Activated CD8-positive, alpha-beta memory T cell treated with anti-CD3 and anti-CD28 coated beads, Interleukin-2, amount 50 U/mL, for 24 hours (primary cell): Measurements from ENCODE around the gene AP2B1.
A peak's percentile ranks its signal among the peaks of the same experiment; 100 is the strongest.
"Not testable (repeated sequence)": the region's sequence is repeated elsewhere in the genome, so short reads cannot be mapped to it uniquely, and the experiment has no call there.

ENCODE experiments used
- DNase-seq: peaks from one replicate; pipeline ENCODE4 v3.0.0-alpha.2; 2020; ENCODE audit errors: extremely low read depth

The AP2B1 gene

DNA sequence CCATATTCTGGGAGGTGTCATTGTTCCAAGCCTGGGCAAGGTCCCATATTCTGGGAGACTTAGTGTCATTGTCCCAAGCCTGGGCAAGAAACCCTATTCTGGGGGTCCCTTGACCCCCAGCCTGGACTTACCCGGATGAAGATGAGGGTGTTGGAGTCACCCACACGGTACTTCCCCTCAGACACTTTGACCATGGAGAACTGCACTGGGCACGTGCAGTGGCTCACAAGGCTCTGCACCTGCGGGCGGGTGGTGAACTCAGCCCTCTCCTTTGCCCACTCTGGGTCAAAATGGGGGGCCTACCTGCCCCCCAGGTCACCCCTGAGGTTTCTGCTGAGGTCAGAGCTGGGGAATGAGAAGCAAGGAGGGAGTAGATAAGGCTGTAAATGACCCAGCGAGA, 161.9 kb downstream of the AP2B1 start:
- no peak for DNase-seq

DNA sequence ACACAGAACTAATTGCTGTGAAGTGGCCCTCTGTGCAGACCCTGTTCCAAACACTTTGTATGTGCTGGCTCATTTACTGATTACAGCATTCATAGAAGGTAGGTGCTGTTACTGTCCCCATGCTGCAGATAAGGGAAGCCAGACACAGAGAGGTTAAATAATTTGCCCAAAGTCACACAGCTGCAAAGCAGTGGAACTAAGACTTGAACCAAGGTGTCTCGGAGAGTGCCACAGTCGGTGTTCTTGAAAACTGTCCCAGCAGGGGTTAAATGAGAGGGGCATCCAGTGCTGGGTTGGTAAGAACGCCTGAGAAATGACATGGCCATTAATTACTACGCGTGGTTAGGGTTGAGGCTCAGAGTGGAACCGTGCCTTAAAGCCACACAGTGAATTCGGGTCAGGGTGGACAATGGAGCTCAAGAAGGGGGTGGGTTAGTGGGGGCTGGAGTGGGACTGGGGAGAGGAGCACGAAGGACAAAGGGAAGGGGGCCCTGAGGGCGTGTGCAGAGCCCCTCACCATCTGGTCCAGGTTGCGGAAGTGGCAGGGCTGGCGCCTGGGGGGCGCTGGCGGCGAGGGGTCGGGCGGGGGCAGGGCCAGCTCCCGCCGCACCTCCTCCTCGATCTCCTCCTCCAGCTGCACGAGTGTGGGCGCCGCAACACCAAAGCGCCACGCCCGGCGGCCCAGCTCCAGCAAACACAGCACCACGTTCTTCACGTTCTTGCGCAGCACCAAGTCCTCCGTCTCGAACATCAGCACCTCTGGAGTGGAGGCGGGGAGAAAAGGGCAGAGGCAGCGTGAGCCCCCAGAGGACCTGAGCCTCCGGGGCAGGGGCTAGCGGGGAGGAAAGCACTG, 162.7 kb downstream of the AP2B1 start:
- DNase-seq, result no peak

DNA sequence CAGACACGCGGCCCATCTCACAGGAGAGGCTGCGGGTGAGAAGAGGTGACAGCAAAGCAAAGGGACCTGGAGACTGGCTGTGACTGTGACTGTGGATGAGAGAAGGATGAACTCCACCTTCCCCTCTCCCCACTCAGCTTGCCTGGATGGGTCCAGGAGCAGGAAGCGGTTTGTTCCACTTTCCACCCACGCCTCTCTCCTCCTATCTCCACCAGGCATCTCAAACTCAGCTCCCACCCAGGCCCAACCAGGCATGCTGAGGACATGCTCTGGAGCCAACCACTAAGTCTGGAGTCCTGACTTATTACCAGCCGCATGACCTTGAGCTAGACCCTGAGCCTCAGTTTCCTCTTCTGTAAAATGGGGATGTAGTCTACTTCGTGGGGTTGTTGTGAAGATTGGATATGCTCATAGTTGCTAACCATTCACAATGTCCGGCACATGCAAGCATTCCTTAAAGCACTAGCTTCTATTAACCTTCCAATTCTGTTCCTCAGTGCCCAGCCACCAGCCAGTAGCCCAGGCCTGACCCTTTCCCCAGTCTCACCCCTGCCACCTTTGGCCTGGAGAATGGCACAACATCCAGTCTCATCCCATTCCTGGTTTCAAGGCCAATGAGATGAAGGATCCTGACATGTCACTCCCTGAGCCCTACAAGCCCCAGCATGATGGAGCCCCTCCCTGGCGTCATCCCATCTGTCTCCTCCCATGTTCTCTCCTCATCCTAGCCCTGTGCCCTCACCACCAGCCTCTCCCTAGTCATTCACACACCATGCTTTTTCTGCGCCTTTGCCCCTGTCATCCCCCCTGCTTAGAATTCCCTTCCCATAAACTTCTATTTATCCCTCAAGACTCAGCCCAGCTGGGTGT, 163.6 kb downstream of the AP2B1 start:
- DNase-seq, result no peak

DNA sequence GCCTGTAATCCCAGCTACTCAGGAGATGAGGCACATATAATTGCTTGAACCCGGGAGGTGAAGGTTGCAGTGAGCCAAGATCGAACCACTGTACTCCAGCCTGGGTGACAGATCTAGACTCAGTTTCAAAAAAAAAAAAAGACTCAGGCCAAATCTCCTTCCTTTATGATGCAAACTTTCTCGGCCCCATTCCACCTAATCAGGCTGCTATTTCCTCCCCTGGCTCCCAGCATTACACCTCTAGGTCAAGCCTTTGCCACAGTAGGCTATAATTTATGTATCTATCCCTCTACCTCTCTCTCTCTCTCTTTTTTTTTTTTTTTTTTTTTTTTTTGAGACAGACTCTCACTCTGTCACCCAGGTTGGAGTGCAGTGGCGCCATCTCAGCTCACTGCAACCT, 164.4 kb downstream of the AP2B1 start:
- not testable (repeated sequence) for DNase-seq

DNA sequence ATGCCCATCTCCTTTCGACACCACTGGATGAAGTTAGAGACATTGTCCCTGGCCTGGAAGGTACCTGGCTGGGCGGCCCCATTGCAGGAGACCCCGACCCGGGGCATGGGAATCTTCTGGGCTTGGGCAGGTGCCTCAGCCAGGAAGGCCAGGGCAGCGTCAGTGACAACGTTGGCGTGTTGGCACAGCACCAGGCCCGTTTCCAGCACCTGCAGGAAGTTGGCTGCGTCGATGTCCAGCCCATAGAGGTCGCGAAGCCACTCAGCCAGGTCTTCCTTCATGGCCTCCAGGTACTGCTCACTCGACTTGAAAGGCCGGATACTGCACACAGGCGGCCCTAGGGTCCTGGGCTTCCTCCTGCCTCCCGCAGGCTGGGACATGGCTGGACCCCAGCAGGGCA, 165.3 kb downstream of the AP2B1 start:
- DNase-seq, result no peak

DNA sequence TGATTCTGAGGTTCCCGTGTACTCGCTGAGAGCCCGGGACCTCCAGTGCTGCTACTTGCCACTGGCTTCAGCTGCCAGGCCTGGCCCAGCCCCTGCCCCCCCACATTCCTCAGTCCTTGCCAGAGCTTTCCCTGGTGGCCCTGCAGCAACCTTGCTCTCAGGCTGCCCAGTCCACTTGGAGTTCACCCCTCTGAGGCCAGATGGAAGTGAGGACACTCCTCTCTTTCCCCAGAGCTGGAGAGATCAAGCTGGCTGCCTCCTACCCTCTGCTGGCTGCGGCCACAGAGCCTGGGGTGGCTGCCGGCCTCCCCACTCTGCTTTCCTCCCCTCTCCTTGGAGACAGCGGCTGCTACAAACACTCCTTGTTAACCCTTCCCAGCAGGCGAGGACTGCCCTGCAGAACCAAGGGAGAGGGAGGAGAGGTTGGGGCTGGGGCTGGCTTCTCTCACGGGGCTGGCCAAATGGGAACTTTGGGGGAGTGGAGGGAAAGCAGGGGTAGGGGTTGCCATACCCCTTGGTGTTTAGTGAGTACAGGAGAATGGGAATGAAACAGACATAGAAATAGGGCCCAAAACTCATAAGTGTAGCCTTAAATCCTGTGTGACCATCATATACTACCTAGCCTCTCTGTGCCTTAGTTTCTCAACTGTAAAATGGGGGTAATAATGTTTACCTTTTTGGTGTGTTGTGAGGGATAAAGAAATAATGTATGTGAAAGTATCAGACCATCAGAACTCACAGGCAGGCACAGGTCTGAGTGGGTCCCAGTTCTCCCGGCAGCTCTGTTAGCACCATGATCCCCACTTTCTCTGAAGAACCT, 166.0 kb downstream of the AP2B1 start, which contains the start of gene GAS2L2:
TSS of gene GAS2L2 (minus strand) at position 295 of the 820 bp plus-strand sequence. CDS start 389 bp downstream, outside the sequence.
- DNase-seq, result no peak

DNA sequence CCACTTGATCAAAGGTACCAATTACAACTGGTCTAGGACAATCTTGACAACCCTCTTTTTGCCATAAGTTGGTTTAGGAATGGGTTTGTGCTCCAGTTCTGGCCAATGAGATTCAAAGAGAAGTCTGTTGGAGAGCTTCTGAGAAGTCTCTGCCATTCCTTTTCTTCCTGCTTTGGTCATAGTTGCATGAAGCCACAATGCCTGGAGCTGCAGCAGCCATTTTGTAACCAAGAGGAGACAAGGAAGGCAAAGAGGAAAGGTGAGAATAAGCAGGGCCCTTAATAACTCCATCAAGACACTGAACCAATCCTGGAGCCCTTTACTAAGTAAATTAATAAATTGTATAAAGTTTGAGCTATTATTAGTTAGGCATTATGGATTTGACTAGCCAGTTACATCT, 170.1 kb downstream of the AP2B1 start:
- DNase-seq, result no peak

DNA sequence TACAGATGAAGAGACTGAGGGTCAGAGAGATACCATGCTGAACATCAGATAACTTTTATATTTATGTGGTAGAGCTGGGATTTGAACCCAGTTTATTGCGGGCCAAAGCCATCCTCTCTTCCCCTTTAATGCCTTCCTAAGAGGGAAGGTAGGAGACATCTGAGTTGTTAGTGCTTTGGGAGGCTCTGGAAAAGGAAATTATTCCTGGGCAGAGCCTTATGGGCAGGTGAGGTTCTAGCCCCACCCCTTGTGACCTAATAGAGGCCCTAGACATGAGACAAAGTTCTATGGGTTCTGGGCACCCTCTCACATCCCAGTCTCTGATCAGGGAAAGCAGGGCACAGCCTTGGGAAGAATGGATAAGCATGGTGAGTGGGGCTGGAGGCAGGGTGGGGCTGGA, 173.5 kb downstream of the AP2B1 start, which contains the start of gene C17orf50:
TSS of gene C17orf50 (plus strand) at position 301 of the 400 bp plus-strand sequence. CDS start at position 356, 55 bp downstream.
- DNase-seq, result no peak

DNA sequence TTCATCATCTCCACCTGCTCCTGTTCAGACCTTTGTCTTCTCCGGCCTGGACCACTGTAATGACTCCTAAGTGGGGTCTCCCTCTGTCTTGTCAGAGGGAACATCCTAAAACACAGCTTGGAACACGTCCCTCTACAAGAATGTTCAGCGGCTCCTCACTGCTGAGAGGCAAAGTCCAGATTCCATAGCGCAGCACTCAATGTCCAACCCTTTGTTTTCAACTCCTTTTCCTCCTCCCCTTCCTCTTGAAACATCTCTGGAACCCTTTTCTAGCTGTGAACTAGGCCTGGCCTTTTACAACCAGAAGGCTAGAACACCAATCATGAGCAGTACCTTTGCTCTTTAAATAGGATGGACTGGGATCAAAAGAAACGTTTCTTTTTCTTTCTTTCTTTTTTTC, 174.5 kb downstream of the AP2B1 start:
- DNase-seq, result no peak

DNA sequence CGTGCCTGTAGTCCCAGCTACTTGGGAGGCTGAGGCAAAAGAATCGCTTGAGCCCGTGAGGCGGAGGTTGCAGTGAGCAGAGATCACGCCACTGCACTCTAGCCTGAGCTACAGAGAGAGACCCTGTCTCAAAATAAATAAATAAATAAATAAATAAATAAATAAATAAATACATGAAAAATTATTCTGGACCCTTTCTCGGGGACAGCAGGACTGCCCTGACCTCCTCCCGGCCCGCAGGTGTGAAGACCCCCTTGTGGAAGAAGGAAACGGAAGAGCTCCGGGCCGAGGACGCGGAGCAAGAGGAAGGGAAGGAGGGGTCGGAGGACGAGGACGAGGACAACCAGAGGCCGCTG, 176.6 kb downstream of the AP2B1 start:
- DNase-seq, result no peak

DNA sequence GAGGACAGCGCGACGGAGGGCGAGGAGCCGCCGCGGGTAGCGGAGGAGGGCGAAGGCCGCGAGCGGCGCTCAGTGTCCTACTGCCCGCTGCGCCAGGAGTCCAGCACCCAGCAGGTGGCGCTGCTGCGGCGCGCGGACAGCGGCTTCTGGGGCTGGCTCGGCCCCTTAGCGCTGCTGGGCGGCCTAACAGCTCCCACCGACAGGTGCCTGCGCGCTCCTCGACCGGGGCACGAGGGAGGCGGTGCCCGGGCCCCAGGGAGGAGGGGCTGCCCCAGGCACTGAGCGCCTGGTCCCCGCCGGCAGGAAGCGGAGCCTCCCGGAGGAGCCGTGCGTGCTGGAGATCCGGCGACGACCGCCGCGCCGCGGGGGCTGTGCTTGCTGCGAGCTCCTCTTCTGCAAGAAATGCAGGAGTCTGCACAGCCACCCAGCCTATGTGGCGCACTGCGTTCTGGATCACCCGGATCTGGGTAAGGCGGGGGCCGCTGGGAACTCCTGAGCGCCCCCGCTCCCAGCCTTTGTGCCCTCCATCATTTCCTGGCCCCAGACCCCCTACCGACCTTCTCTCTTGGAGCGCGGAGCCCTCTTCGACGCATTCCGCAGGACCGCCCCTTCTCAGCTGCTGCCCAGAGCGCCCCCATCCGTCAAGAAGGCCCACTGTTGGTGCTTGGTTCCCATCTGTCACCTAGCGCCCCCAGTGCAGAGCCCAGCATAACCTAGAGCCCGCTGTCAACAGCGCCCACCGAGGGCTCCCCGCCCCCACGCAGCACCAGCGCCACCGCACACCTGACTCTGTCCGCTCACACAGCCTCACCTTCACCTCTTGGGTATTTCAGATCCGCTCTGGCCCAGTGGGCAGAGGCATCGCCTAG, 177.2 kb downstream of the AP2B1 start:
- DNase-seq, result peak; percentile 54

DNA sequence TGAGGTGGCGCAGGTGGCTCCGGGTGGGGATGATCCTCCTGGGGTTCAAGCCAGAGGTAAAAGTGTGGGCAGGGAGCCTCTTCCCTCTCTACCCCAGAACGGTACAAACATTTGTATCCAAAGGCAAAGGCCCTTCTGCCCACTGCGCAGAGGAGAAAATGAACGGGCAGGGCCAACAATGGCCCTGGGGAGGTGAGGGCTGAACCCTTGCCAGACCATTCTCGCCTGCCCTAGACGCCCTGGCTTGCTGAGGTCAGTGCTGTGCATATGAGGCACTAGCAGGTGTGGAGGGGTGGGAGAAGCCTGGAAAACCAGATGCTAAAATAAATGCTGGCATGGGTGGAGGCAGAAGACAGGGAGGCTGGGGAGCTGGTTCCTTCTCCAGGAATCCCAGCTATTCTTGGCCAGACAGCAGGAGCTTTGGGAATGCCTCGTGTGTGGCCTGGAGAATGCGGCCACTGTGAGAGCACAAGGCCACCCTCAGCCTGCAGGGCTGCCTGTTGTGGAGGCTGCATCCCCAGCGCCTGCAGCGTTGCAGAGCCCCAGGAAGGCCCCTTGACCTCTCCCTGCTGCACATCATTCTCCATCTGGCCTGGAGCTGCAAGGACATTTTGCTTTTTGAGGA, 178.1 kb downstream of the AP2B1 start:
- DNase-seq, result no peak

DNA sequence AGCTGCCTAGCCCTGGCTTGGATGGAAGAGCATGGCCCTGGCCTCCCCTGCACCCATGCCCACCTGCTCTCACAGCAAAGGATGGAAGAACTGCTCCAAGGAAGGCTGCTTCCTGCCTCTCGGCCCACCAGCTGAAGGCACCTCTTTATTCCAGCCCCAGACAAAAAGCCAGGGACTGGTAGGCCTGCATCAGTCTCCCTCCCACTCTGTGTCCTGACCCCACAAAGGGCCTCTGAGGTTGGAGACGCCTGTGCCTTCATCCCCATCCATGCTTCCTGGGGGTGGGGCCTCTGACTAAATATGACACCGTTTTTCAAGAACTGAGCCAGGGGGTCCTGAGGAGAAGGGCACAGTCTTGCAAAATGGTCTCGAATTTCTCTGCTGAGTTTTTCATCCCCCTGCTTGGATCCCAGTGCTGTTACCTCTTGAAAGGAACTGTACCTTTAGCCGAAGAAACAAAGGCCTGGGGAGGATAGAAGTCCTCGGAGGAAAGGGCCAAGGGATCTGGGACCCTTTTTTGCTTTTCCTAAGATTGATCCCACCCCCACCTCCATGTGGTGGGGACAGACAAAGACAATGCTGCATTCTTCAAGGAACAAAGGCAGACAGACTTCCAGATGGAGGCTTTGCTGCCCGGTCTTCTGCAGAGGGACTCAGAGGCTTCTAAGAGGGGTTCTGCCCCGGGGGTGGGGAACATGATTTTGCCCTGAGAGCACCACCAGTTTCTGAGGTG, 178.8 kb downstream of the AP2B1 start:
- DNase-seq, result no peak

DNA sequence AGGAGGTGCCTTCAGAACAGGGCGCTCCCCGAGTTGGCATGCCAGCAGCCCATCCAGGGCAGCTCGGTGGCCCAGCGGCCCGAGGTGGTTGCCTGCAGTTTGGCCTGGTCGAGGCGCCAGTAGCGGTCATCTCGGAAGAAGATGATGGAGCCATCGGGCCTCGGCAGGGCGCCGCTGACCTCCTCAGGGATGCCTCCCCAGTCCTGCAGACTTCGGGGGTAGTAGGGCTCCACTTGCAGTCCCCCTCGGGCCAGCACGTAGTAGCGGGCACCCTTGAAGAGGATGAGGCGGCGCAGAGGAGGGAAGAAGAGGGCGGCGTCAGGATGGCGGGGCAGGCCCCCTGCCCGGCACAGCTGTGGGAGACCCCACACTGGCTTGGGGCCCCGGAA, 179.4 kb downstream of the AP2B1 start:
- no peak for DNase-seq

DNA sequence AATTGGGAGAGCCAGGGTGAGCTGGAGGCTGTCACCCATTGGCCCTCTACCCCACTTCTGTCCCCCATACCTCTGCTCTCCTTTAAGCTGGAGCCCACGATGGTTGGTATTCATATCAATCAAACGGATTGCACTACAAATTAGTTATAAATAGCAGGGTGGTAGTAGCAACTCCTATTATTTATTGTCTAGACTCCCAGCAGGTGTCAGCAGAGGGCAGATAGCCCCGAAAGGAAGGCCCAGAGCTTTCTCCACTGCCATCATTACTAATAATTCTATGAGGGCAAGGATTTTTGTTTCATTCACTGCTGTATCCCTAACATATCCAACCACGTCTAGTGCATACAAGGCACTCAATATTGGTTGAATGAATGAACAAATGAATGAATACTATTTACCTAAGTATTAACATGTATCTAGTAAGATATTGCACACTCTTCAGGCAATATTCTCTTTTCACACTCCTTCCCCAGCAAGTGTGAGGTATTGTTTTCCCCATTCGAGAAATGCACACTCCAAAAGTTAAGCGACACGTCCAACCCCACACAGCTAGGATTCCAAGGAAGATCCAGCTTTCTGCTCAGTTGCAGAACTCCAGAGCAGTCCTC, 179.9 kb downstream of the AP2B1 start:
- no peak for DNase-seq

DNA sequence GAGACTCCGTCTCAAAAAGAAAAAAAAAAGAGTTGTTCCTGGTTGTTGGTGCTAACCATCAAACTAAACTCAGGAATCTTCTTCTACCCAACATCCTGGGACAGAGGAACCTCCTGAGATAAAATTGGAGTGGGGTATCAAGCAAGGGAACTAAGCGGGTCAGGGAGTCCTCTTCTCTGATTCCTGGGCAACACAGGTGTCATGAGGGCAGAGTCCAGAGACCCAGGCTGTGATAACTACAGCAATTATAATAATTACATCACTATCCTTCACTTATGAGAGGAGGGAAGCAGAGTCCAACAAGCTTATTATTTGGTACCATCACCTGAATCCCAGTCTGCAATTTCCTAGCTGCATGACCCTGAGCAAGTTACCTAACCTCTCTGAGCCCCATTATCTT, 181.7 kb downstream of the AP2B1 start:
- no peak for DNase-seq

DNA sequence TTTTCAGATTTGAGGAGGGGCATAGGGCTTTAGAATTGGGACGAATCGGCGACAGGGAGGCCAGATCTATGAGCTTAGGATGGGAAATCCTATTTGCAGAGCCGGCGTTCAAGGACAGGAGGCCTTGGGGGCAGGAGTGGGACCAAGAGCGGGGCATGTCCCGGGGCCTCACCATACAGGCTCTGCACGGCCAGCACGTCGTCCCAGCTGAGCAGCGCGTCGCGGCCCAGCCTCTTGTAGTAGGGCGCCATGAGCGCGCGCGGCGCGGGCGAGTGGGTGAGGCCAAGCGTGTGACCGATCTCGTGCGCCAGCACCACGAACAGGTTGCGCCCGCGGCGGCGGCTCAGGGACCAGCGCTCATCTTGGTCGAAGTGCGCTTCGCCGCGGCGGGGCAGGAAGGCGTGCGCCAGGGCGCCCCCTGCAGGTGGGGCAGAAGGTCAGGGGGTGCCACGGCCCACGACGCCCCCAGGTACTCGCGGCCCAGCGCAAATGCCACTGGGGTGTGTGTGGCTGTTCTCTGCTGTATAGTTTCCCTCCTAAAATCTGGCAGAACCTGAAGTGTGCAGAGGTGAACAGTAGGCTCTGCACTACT, 182.9 kb downstream of the AP2B1 start:
- no peak for DNase-seq

DNA sequence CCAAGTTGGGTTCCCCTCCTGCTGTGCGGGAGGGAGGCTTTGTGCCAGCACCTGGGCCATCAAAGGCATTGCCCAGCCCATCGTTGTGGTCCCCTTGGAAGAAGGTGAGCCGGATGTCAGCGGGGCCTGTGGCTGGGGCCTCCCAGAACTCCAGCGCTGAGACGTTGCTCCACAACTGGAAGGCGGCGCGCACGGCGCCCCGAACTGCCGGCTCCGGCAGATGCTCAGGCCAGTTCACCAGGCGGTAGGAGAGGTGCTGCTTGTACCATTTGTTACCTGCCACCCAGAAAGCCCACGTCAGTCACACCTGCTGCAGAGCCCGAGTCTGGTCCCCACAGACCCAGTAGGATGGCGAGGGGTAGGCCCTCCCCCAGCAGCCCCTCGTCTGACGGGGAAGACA, 186.0 kb downstream of the AP2B1 start:
- DNase-seq, result no peak
